RWPE1 (cell line): ENCODE measurements around the gene PKIG.
"Not testable (repeated sequence)": the region's sequence is repeated elsewhere in the genome, so short reads cannot be mapped to it uniquely, and the experiment has no call there.

Source experiments
- CTCF ChIA-PET: fragments of 350-600 bp; sonication (Branson Sonifier 250); formaldehyde crosslinking; extraction: SDS; loops from one replicate; lab custom pipeline; 2021; lab: Yijun Ruan, JAX
- POLR2A ChIA-PET: fragments of 400-600 bp; formaldehyde crosslinking; extraction: SDS; loops from one replicate; lab custom pipeline; 2020; ENCODE audit warnings: antibody characterized with exemption; ENCODE audit not compliant: low non-redundant PET; lab: Yijun Ruan, JAX
- DNase-seq: peaks from one replicate; pipeline ENCODE4 v3.0.0; 2012; ENCODE audit warnings: low spot score
- H3K27ac ChIP-seq: fragments of 450-650 bp; 2 replicates; pipeline ENCODE4 v1.5.1; 2017
- TF ChIP-seq, protein P1 (sequence below): fragments of 450-650 bp; conservative IDR thresholded peaks from 2 replicates; pipeline ENCODE4 v1.5.1; 2017; ENCODE audit warnings: low read depth, mild to moderate bottlenecking

Gene PKIG

DNA sequence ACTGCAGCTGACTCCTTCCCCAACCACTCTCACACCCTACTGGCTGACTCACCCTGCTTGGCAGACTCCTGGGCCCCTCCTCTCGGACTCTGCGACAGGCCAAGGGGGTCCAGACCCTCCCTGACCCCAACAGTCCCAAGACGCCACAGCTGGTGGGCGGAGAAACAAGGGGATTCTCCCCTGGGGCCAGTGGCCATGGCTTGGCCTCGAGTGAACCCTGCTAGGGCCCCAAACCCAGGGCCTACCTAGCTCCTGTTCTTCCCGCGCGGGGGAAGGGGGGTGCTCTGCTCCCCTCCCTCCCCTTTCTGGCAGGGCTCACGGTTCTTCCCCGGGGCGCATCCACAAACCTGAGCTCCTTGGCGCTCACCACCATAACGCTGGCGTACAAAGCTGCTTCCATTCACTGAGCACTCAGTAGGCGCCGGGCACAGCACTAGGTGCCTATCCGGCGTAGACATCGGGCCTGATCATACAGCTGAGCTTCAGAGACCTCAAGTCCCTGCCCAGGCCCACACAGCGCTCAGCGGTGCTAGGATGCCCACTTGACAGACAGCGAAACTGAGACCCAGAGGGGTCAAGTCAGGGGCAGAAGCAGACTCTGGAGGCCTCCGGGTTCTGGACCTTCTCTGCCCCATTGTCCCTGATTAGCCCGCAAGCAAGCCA is 68.5 kb downstream of the PKIG start:
- peak overlapping the region; percentile 93 for H3K27ac ChIP-seq
- TF ChIP-seq, protein P1, sequence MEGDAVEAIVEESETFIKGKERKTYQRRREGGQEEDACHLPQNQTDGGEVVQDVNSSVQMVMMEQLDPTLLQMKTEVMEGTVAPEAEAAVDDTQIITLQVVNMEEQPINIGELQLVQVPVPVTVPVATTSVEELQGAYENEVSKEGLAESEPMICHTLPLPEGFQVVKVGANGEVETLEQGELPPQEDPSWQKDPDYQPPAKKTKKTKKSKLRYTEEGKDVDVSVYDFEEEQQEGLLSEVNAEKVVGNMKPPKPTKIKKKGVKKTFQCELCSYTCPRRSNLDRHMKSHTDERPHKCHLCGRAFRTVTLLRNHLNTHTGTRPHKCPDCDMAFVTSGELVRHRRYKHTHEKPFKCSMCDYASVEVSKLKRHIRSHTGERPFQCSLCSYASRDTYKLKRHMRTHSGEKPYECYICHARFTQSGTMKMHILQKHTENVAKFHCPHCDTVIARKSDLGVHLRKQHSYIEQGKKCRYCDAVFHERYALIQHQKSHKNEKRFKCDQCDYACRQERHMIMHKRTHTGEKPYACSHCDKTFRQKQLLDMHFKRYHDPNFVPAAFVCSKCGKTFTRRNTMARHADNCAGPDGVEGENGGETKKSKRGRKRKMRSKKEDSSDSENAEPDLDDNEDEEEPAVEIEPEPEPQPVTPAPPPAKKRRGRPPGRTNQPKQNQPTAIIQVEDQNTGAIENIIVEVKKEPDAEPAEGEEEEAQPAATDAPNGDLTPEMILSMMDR: no peak
- no peak for DNase-seq
- CTCF ChIA-PET: interaction anchor here (0.6 to 3.6 kb wide), 5 partner anchors 16 to 220 kb away, joined by 3 to 20 read pairs (median 4); no protein-coding TSS in a partner anchor
- POLR2A ChIA-PET: no interaction called here

DNA sequence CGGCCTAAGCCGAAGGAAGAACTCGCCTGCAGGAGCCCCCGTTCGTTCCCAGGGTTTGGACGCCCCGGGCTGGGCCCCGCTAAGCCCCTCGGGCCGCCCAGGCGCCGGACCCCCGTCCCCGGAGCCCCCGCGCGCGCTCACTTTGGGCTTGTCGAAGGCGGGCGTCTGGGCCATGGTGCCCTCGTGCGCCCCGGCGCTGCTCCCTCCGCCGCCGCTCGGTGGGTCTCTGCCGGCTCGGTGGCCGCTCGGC is 69.0 kb downstream of the PKIG start:
- DNase-seq: no peak
- ChIA-PET POLR2A (interaction anchor here (0.6 kb wide), 1 partner anchor 166 kb away, joined by 9 read pairs; no protein-coding TSS in a partner anchor), CTCF (interaction anchor here (0.6 to 3.6 kb wide), 2 partner anchors 32 to 221 kb away, joined by 3 to 20 read pairs; no protein-coding TSS in a partner anchor)
- peak overlapping the region; percentile 93 for H3K27ac ChIP-seq
- TF ChIP-seq, protein P1: no peak

DNA sequence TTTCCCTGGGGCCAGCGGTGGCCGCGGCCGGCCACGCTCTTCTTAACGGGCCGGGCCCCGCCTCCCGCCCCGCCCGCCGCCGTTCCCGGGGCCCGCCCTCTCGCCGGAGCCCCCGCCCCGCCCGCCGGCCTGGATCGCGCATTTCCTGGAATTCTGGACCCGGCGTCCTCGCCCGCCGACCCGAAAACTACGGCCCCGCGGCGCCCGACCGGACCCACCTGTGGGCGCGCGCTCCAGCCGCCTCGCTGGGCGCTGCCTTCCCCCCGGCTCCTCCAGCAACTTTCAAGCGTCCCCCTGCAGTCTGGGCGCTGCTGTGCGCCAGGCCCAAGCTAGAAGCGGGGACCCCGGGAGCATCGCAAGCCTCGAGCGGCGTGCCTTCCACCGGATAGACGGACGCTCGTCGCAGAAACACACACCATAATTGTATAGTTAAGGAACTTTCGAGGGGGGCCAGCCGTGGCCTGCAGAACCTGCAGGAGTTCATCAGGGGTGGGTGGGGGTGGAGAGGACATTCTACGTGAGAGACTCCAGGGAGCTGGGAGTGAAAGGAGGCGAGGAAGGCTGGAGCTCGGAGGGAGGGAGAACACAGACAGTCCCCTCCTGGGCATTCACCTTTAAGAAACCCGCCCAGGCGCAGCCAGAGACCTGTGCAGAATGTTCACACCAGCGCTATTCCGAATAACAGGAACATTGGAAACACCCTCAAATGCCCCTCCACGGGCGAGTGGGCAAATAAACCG is 69.5 kb downstream of the PKIG start, which contains the start of gene ADA:
Gene ADA, minus strand, starts transcription at position 16 of the 740 bp plus-strand sequence. CDS start 92 bp downstream, outside the sequence.
- ChIA-PET CTCF (interaction anchor here (3.6 kb wide), 1 partner anchor 31 kb away, joined by 20 read pairs; no protein-coding TSS in a partner anchor), POLR2A (interaction anchor here (0.6 to 0.8 kb wide), 2 partner anchors 32 to 166 kb away, joined by 3 to 9 read pairs; no protein-coding TSS in a partner anchor)
- DNase-seq: peak; percentile 77
- peak within 1 kb of the TSS; percentile 93 for H3K27ac ChIP-seq
- TF ChIP-seq, protein P1: no peak

DNA sequence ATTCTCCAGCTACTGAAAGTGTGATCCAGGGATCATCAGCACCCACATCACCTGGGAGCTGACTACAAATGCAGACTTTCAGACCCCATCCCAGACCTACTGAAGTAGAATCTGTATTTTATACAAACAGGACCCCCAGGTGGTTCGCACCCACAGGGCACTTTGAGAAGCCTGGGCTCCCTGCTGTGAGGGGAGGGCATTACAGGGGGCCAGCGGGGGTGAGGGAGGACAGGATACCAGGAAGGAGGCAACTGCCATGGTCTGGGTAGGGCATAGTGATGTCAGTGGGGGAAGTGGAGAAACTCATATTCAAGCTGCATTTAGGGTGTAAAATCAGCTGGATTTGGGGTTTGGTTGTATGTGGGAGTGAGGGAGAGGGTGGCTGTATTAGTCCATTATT is 71.2 kb downstream of the PKIG start:
- TF ChIP-seq, protein P1: no peak
- CTCF ChIA-PET: interaction anchor here (0.6 to 1.5 kb wide), 4 partner anchors 11 to 395 kb away, joined by 4 to 8 read pairs (median 6); no protein-coding TSS in a partner anchor
- DNase-seq: no peak
- no peak overlapping the region for H3K27ac ChIP-seq
- POLR2A ChIA-PET: interaction anchor here (0.6 to 0.7 kb wide), 2 partner anchors 36 to 115 kb away, joined by 3 read pairs; no protein-coding TSS in a partner anchor

DNA sequence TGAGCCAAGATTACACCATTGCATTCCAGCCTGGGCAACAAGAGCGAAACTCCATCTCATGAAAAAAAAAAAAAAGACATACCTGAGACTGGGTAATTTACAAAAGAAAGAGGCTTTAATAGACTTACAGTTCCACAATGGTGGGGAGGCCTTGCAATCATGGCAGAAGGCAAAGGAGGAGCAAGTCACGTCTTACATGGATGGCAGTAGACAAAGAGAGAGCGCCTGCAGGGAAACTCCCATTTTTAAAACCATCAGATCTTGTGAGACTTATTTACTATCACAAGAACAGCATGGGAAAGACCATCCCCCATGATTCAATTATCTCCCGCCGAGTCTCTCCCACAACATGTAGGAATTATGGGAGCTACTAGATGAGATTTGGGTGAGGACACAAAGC is 71.8 kb downstream of the PKIG start:
- CTCF ChIA-PET: interaction anchor here (0.6 to 1.5 kb wide), 2 partner anchors 29 to 394 kb away, joined by 7 to 8 read pairs; no protein-coding TSS in a partner anchor
- POLR2A ChIA-PET, DNase-seq, H3K27ac ChIP-seq: not testable (repeated sequence)

DNA sequence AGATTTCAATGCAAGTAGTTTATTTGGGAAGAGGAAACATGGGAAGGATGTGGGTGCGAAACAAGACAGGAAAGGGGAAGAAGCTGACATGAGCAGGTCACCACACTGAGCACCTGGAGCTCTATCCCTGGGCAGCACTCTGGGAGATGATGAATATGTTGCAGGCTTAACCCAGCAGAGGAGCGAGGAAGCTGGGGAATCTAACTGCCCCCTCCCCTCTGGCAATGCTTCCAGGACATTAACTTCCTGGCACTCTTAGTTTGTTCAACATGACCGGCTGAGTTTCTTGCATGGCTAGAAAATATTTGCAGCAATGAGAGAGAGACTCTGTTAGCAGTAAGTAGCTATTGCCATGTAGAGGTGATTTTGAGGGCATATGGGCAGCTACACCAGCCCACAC is 74.1 kb downstream of the PKIG start:
- TF ChIP-seq, protein P1: no peak
- ChIA-PET POLR2A (no interaction called here), CTCF (interaction anchor here (0.6 to 0.7 kb wide), 2 partner anchors 12 to 28 kb away, joined by 3 to 5 read pairs; no protein-coding TSS in a partner anchor)
- H3K27ac ChIP-seq: no peak overlapping the region
- DNase-seq: no peak
